Esophagus (tissue), 2 donors: ENCODE results near the gene ZNF618. TPM values are rescaled to one million over a fixed set of nuclear protein-coding genes. Genes with fewer than 3 reads are reported as not detected.
A peak's percentile ranks its signal among the peaks of the same experiment; 100 is the strongest.

Experiments used
- H3K27ac ChIP-seq, 2 donors: one replicate each; pipeline ENCODE4 v1.5.1; 2013; ENCODE audit warnings: low read depth in 2 of 2, mild to moderate bottlenecking in 2 of 2, inconsistent platforms in 1 of 2, low read length in 1 of 2, moderate library complexity in 1 of 2
- H3K27me3 ChIP-seq, 2 donors: one replicate each; pipeline ENCODE4 v1.6.1; 2013; ENCODE audit warnings: low read length in 2 of 2, control low read depth in 1 of 2, mild to moderate bottlenecking in 1 of 2; ENCODE audit not compliant: insufficient read depth in 2 of 2, control insufficient read depth in 1 of 2
- H3K36me3 ChIP-seq, 2 donors: one replicate each; pipeline ENCODE4 v1.6.1; 2013; ENCODE audit warnings: low read length in 1 of 2; ENCODE audit not compliant: control insufficient read depth in 2 of 2, insufficient read depth in 2 of 2
- H3K4me1 ChIP-seq, 2 donors: one replicate each; pipeline ENCODE4 v1.6.1; 2013; ENCODE audit warnings: low read length in 1 of 2; ENCODE audit not compliant: control insufficient read depth in 2 of 2, insufficient read depth in 2 of 2
- H3K4me3 ChIP-seq, 2 donors: one replicate each; pipeline ENCODE4 v1.5.1; 2013; ENCODE audit warnings: low read length in 2 of 2, mild to moderate bottlenecking in 2 of 2, low read depth in 1 of 2, moderate library complexity in 1 of 2
- H3K9me3 ChIP-seq, 2 donors: one replicate each; pipeline ENCODE4 v1.6.1; 2013; ENCODE audit warnings: mild to moderate bottlenecking in 2 of 2, low read depth in 1 of 2, low read length in 1 of 2, moderate library complexity in 1 of 2; ENCODE audit not compliant: control insufficient read depth in 2 of 2, insufficient read depth in 1 of 2
- WGBS, 2 donors: extraction: QIAGEN DNeasy Blood & Tissue Kit; methylation state at CpG; one replicate each; pipeline ENCODE4 v1.1.7; 2013; 5-methylcytosine and 5-hydroxymethylcytosine counted together
- polyA plus RNA-seq, 2 donors: library from polyadenylated mRNA; stranded (reverse); fragments of 200-250 nt; gene quantifications; one replicate each; pipeline ENCODE4 v1.2.3, GENCODE V29; 2013
- donor health status: healthy with polysubstance abuse.
- donor health status: Bipolar disorder and iron deficiency.

The ZNF618 gene
- polyA plus RNA-seq, 2 donors: 0.56 to 1.0 TPM

DNA sequence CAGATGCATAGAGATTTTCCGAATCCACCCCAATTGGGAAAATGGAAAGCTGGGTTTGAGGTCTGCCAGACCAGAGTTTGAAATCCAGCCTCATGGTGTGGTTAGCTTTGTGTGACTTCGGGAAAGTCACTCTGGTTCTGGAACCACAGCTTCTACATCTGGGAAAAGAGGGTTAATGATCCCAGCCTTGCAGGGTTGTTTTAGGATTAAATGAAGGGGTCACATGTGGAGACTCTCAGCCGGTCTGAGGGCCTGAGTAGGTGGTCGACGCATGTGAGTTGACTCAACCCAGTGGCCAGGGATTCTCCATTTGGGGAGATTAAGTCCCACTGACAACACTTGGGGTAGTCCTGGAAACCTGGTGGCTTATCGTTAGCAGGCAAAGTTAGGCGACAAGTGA, 6.1 kb downstream of the ZNF618 start:
- Histone ChIP-seq H3K27ac (no peak overlapping the region), H3K4me3 (no peak overlapping the region), H3K4me1 (peaks cover 0 to 3% of the 10 kb centered on the region in 2 donors), H3K9me3 (no peaks in the 10 kb centered on the region), H3K27me3 (no peaks in the 10 kb centered on the region), H3K36me3 (no peaks in the 10 kb centered on the region)
- WGBS, 2 donors: 82 to 92% methylated on average over 7 of the region's 7 CpGs

DNA sequence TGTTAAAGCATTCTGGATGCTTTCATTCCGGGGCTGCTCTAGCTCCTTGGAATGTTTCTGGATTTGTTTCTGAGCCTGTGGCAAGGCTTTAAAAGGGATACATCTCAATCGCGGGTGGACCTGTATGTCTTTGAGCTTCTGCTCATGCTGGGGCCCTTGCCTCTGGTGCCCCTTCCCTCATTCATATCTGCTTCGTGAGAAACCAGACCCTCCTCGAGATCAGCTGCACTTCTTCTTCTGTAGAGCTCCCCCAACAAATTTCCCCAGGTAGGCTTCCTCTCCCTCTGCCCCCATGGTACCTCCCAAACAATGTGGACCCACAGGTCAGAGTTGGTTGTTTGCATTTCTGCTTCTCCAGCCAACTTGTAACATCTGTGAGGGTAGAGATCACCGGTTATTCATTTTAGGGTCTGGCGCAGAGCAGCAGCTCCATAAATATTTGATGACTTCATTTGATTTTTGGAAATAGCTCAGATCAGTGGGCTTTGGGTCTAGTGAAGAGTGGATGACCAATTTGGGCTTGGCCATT, 6.6 kb downstream of the ZNF618 start:
- Histone ChIP-seq H3K4me3 (no peak overlapping the region), H3K27ac (no peak overlapping the region), H3K4me1 (peaks cover 0 to 3% of the 10 kb centered on the region in 2 donors), H3K9me3 (no peaks in the 10 kb centered on the region), H3K27me3 (no peaks in the 10 kb centered on the region), H3K36me3 (no peaks in the 10 kb centered on the region)
- WGBS, 2 donors: 80 to 81% methylated on average over 7 of the region's 7 CpGs

DNA sequence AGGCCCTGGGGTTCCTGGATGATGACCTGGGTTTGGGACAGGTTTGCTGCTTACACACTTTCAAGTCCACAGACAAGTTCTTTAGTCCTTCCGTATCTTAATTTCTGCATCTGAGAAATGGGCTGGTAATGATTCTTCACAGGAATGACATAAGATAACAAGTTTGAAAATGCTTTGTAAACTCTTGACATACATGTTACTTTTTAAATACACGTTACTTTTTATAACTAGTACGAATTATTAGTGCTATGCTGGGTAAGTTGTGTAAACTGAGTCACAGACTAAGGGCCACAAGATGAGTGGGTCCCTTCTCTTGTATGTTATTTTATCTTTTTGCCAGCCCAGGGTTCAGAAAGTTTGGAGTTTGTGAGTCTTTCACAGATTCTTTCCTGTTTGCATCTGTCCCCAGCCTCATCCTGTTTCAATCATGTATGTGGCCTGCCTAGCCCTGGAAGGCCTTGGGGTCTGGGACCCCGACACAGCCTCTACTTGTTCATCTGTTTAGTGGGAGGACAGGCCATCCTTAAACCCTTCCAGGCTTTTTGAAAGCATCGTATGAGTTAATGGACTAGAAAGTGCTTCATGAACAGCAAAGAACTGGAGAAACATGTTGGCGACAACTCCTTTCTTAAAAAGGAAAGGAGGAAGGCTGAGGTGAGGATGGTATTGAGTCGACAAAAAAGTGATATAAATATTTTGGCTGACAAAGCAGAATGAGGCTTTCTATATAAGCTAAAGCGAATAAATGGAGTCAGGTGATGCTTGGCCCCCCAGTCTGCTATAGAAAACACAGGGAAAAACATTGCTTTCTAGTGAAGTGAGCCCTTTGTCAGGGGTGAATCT, 9.3 kb downstream of the ZNF618 start:
- peaks cover 0 to 3% of the 10 kb centered on the region in 2 donors for H3K4me1 ChIP-seq
- H3K9me3 ChIP-seq: no peaks in the 10 kb centered on the region
- no peaks in the 10 kb centered on the region for H3K36me3 ChIP-seq
- peak overlapping the region in 1 of 2 donors; percentile 33 for H3K27ac ChIP-seq
- no peaks in the 10 kb centered on the region for H3K27me3 ChIP-seq
- 69 to 79% methylated on average over 8 of the region's 8 CpGs for WGBS, 2 donors
- no peak overlapping the region for H3K4me3 ChIP-seq

DNA sequence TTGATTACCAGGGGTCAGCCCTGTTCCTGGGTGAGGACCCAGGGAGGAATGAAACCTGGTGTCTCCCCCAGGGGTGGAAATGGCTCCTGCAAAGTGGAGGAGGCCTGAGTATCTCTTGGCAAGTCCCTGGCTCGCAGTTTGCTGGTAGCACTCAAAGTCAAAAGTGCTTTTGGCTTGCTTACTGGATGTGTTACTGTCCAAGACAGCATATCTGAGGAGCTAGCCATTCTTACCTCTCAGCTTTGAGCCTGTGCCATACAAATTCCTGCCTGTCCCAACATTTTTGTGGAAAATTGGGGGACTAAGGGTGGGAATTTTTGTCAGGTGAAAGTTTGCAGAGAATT, 9.9 kb downstream of the ZNF618 start:
- Histone ChIP-seq H3K9me3 (no peaks in the 10 kb centered on the region), H3K27ac (peak overlapping the region in 1 of 2 donors; percentile 33), H3K4me1 (peaks cover 0 to 3% of the 10 kb centered on the region in 2 donors), H3K36me3 (no peaks in the 10 kb centered on the region), H3K27me3 (no peaks in the 10 kb centered on the region), H3K4me3 (no peak overlapping the region)
- 27 to 28% methylated on average over 1 of the region's 1 CpG for WGBS, 2 donors

DNA sequence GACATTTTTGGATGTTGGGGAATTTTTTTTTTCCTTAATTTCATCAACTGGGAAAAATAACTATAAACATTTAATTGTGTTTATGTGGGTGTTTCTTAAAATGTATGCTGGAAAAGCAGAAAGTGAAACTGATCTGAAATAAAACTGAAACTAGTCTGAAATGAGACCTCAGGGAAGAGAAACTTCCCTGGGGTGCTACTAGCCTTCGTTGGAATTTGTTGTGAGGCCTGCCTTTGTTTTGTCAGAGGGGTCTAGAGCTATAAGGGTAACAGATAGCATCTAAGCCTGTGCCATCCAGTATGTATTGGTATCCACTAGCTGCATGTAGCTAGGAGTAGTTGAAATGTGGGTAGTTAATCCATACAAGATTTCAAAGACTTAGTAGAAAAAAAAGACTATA, 10.4 kb downstream of the ZNF618 start:
- Histone ChIP-seq H3K4me1 (peaks cover 0 to 3% of the 10 kb centered on the region in 2 donors), H3K4me3 (no peak overlapping the region), H3K9me3 (no peaks in the 10 kb centered on the region), H3K27me3 (no peaks in the 10 kb centered on the region), H3K36me3 (no peaks in the 10 kb centered on the region), H3K27ac (no peak overlapping the region)
- WGBS, 2 donors: 0 to 6% methylated on average over 1 of the region's 1 CpG

DNA sequence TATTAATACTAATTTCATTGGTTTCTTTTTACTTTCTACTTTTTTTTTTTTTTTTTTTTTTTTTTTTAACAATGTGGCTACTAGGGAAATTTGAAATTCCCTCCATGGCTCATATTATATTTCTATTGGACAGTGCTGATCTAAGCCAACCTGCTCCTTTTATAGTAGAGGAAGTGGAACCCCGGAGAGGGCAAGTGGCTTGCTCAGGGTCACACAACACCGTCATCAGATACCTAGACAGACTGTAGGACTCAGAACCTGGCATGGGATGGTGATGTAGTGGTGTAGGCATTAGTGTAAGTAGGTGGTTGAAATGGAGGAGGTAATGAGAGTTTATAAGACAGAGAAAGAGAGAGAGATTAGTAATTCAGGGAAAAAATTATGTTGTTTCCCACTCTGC, 10.8 kb downstream of the ZNF618 start:
- H3K27ac ChIP-seq: no peak overlapping the region
- no peaks in the 10 kb centered on the region for H3K27me3 ChIP-seq
- WGBS, 2 donors: 52 to 67% methylated on average over 2 of the region's 2 CpGs
- no peaks in the 10 kb centered on the region for H3K9me3 ChIP-seq
- peaks cover 0 to 3% of the 10 kb centered on the region in 2 donors for H3K4me1 ChIP-seq
- no peak overlapping the region for H3K4me3 ChIP-seq
- no peaks in the 10 kb centered on the region for H3K36me3 ChIP-seq

DNA sequence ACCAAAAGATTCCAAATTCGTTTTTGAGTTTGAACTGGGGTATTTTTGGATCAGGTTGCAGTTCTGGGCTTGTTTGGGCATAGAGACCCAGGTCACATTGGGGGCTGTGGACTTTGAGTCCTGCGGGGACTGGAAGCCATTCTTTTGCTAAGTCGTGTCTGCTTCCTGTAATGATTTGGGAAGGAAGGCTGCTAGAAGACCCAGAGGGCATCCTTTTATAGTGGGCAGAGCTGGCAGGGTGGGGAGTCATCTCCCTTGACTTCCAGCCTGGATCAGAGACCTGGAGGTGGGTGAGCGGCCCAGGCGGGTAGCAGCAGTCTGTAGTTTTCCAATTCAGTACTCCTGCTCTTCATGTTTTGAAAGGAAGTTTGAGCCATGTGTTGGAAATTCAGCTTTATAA, 11.3 kb downstream of the ZNF618 start:
- Histone ChIP-seq H3K27ac (no peak overlapping the region), H3K9me3 (no peaks in the 10 kb centered on the region), H3K4me3 (no peak overlapping the region), H3K36me3 (no peaks in the 10 kb centered on the region), H3K27me3 (no peaks in the 10 kb centered on the region), H3K4me1 (peaks cover 0 to 3% of the 10 kb centered on the region in 2 donors)
- WGBS, 2 donors: 59 to 68% methylated on average over 5 of the region's 5 CpGs

DNA sequence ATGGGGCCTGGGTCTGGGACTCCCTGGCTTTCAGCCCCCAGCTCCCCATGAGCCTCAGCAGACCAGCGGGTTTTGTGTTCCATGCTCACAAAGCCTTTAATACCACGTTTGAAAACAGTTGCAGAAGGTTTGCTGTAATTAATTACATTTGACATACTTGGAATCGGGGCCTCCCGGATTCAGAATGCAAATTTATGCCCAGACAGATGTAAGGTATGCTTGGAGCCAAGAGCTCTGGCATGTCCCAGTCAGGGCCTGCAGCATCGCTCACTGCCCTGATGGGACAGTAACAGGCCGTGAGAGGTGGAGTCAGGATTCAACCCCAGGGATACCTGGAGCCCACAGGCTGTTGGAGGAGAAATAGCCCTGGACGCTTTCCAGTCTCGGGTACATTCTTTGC, 12.2 kb downstream of the ZNF618 start:
- Histone ChIP-seq H3K4me1 (peaks cover 0 to 3% of the 10 kb centered on the region in 2 donors), H3K9me3 (no peaks in the 10 kb centered on the region), H3K4me3 (no peak overlapping the region), H3K27me3 (no peaks in the 10 kb centered on the region), H3K36me3 (no peaks in the 10 kb centered on the region), H3K27ac (no peak overlapping the region)
- WGBS, 2 donors: 40 to 56% methylated on average over 8 of the region's 8 CpGs

DNA sequence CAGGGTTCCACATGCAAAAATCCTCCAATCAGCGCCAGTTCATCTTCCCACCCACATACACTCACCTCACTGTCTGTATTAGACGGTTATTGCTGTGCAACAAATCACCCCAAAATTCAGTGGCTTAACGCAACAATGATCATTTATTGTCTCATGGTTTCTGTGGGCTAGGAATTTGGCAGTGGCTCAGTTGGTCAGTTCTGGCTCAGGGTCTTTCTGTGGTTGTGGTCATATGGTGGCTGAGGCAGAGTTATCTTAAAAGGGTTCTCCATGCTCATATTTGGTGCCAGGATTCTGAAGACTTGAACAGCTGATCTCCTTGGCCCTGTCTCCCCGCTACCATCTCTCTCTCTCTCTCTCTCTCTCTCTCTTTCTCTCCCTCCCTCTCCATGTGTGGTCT, 12.9 kb downstream of the ZNF618 start:
- peaks cover 0 to 3% of the 10 kb centered on the region in 2 donors for H3K4me1 ChIP-seq
- H3K27me3 ChIP-seq: no peaks in the 10 kb centered on the region
- H3K27ac ChIP-seq: no peak overlapping the region
- no peak overlapping the region for H3K4me3 ChIP-seq
- no peaks in the 10 kb centered on the region for H3K36me3 ChIP-seq
- WGBS, 2 donors: 89% methylated on average over 4 of the region's 4 CpGs
- H3K9me3 ChIP-seq: no peaks in the 10 kb centered on the region

DNA sequence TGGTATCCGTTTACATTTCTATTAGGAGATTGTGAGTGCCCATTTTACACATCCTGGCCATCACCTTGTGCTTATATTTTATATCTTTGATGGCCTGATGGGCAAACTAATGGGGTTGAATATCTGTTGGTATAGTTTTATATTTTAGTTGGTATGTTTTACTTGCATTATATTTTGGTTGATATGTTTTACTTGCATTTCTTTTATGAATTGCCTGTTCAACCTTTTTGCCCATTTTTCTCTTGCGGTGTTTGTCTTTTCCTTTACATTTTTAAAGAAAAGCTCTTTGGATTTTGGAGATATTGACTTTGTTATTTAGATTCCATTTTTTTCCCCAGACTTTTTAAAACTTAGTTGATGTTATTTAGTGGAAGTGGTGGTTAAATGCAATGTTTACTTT, 14.6 kb downstream of the ZNF618 start:
- 95 to 96% methylated on average over 2 of the region's 2 CpGs for WGBS, 2 donors
- Histone ChIP-seq H3K9me3 (no peaks in the 10 kb centered on the region), H3K27ac (no peak overlapping the region), H3K4me1 (no peaks in the 10 kb centered on the region), H3K4me3 (no peak overlapping the region), H3K27me3 (no peaks in the 10 kb centered on the region), H3K36me3 (no peaks in the 10 kb centered on the region)
